Activated CD8-positive, alpha-beta memory T cell treated with anti-CD3 and anti-CD28 coated beads, Interleukin-2, amount 50 U/mL, for 1 hour (primary cell): ENCODE results near the gene OASL.

ENCODE experiments used
- DNase-seq: peaks from one replicate; pipeline ENCODE4 v3.0.0-alpha.2; 2020; ENCODE audit errors: extremely low read depth

OASL gene

DNA sequence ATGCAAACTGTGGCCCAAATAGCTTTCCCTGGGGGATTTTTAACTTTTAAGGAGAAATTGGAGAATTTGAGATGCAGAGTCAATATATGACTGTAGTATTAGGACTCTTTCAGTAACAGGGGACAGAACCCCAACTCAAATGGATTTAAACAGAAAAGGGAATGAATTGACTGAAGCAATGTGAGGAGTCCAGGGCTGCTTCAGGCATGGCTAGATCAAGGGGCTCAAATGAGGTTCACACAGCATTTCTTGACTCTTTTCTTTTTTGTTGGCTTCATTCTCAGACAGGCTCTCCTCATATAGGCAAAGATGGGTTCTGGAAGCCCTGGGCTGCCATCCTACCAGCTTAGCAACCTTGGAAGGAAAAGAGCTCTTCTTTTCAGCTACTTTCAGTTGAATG lies 47.1 kb downstream of the OASL start:
- DNase-seq, result no peak

DNA sequence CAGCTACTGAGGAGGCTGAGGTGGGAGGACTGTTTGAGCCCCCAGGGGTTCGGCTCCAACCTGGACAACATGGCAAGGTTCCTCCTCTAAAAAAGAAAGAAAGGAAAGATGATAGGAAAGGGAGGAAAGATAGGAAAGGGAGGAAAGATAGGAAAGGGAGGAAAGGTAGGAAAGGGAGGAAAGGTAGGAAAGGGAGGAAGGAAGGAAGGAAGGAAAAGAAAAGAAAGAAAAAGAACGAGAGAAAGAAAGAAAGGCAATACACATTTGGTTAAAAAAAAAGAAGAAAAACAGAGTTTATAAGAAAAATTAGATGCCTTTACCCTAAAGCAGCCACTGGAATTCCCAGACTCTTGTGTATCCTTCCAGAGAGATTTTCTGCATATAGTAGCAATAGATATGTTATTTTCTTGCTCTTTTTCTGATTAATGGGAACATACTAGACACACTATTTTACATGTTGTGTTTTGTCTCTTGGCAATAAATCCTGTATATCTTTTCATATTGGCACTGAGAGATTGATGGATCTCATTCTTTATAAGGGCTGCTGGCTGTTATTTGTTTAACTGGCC lies 48.5 kb downstream of the OASL start:
- no peak for DNase-seq

DNA sequence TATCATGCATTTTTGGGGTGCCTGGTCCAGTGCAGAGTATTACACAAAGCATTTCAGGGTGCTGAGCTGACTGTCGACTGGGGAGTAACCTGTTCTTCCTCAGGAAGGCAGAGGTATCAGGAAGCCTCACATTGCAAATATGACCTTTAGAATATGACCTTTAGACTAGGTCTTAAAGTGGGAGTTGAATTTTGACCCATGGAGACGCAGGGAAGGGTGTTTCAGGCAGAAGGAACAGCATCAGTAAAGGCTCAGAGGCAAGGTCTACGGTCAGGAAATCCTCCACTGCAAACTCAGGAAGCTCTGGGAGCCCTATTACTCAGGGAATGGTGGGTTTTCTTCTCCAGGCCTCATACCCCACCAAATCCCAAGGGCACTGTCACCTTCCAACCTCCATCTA lies 49.4 kb downstream of the OASL start:
- DNase-seq, result no peak

- no peak for DNase-seq
These were observed 50.4 kb downstream of the OASL start for GRCh38 chr12:120988658-120989057.

GRCh38 chr12:120988234-120988633 lies 50.8 kb downstream of the OASL start:
- no peak for DNase-seq

GRCh38 chr12:120984351-120984898 lies 54.6 kb downstream of the OASL start:
- DNase-seq, result no peak

GRCh38 chr12:120983759-120984158 lies 55.3 kb downstream of the OASL start:
- DNase-seq, result no peak

GRCh38 chr12:120982659-120983058 lies 56.4 kb downstream of the OASL start:
- no peak for DNase-seq

GRCh38 chr12:120981407-120981941 lies 57.6 kb downstream of the OASL start:
- no peak for DNase-seq

GRCh38 chr12:120980800-120981368 lies 58.2 kb downstream of the OASL start:
- no peak for DNase-seq

DNA sequence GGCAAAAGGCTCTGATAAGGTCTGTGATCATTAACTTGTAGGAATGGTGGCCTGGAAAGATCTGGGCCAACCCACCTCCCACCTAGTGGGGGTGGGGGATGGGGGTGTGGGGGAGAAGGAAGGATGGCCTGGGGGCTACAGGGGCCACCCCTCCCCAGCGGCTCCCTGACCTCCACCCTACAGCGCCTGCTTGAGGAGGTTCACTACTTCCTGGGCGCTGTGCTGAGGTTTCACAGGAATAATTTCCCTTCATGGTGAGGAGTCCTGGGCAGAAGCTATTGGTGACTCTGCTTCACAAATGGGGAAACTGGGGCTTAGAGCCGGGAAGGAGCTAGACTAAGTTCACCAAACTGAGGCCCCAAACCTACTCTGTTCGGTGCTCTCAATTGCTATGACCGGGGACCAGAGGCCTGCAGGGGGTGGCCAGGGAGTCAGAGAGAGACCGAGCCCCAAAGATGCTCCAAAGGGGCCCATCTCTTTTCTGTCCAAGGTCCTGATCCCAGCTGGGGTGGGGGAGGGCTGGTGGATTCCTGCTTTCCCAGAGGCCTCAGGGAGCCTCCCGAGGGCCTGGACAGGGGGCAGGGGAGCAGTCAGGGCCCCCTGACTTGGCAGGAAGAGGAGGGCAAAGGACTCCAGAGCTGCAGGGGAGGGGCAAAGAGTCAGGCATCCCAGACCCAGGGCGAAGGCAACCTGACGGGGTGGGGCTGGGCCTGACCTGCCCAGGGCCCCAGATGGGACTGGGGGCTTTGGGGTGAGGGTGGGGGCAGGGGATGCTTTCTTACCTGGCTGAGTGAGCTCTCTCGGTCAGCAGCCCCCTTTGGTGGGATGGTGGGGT lies 59.0 kb downstream of the OASL start:
- DNase-seq, result no peak

DNA sequence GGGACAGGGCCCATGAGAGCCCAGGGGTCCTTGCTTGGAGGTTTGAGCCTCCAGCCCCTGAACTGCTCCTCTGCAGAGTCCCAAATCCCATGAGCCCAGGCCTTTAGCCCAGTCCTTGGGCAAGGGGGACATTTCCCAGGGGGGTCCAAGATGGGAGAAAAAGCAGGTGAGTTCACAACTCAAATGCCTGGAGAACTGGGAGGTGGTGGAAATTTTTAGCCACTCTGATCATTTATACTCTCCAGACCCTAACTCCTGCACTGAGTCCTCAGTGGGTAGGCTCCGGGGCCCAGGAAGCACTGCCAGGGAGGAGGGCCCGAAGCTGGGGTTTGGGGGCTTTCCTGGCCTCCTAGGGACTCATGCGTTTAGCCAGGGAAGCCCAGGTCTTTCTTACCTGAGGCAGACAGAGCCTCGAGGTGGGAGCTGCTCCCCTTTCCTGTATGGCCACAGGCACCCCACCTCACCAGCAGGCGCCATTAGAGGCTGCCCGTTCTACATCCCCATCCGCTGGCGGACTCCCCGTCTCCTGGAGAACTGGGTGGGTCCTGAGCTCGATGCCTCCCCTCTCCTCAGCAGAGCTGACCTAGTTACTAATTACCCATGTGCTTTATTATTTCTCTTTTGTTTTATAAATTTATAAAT lies 59.7 kb downstream of the OASL start:
- DNase-seq, result no peak

GRCh38 chr12:120978296-120979219 lies 60.5 kb downstream of the OASL start, which contains the start of gene HNF1A:
Gene HNF1A (plus strand): TSS chr12:120978543. CDS start chr12:120978769, 226 bp downstream.
- no peak for DNase-seq

DNA sequence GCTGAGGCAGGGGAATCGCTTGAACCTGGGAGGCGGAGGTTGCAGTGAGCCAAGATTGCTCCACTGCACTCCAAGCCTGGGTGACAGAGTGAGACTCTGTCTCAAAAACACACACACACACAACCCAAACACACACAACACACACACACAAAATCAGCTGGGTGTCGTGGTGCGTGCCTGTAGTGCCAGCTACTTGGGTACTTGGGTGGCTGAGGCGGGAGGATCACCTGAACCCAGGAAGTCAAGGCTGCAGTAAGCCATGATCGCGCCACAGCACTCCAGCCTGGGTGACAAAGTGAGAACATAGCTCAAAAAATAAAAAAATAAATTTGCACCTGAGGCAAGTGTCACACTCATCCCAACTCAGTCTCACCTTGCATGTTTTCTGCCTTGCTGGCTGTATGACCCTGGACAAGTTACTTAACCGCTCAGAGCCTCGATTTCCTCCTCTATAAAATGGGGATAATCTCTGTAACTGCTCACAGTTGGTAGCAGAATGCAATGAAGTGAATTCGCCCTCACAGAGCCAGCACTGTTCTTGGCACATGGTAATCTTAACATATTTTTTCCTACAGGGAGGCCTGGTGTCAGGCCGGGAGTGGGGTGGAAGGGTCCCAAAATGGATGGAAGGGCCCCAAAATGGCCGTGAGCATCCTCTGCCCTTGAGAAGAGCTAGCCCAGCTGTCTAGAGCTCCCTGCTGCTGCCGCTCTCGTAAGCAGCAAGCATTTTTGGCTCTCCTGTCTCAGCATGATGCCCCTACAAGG lies 61.3 kb downstream of the OASL start:
- no peak for DNase-seq

DNA sequence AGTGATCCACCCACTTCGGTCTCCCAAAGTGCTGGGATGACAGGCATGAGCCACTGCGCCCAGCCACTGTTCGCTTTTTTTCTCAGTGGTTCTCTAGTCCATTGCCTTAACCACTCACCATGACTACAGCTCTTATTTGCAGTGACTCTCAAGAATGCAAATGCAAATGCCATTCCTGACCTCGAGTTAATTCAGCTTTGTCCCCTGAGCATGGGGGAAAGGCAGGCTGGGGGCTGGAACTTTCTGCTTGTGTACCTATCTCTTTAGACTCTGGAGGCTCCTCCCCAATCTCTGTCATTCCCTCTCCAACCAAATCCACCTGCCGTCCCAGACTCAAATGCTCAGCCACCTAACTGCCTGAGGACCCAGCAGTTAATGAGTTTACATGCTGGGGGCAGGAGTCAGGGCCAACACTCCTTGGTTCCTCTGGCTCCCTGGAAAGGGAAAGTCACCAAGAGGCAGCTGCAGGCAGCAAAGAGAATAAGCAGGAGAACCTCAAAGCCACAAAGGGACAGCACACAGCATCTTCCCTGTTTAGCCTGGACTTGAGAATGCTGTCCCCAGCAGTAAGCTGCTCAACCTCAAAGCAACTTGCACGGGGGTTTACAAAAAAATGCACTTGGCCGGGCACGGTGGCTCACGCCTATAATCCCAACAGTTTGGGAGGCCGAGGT lies 66.0 kb downstream of the OASL start:
- no peak for DNase-seq

GRCh38 chr12:120971299-120972180 lies 67.5 kb downstream of the OASL start:
- peak; percentile 4 for DNase-seq

GRCh38 chr12:120970310-120970709 lies 68.7 kb downstream of the OASL start:
- DNase-seq, result no peak
